GM19467 (cell line): Measurements from ENCODE around the gene YIF1A.
A peak's percentile ranks its signal among the peaks of the same experiment; 100 is the strongest.
"Not testable (repeated sequence)": the region's sequence is repeated elsewhere in the genome, so short reads cannot be mapped to it uniquely, and the experiment has no call there.

Source experiments
- ATAC-seq: cut with Tn5 transposase; IDR thresholded peaks from one replicate; pipeline ENCODE4 v1.9.1; 2021; ENCODE audit warnings: mild to moderate bottlenecking, moderate library complexity; ENCODE audit not compliant: unreplicated experiment

YIF1A gene

DNA sequence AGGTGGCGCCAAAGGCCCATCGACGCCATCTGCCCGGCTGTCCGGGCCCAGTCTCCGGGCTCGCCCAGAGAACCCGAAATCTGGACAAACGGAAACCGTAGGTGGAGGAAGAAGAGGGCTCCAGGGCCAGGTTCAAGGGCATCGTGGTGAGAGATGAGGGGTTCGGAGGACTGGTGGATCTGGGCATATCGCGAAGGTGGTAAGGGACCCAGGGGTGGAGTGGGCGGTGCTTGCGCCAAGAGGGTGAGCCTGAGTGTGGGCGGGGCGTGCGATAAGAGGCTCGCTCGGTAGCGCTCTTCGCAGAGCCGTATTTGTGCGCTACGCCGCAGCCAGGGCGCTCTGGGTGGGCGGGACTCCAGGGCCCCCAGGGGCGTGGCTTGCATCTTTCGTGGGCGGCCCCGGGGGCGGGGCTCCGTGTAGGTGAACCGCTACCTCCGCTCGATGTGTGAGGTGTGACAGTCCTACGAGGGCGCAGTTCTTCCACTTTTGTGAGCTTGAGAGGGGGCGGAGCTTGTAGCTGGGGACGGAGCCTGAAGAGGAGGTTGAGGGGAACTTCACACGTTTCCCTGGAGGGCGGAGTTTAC lies 23.1 kb upstream of the YIF1A start:
- ATAC-seq, result peak; percentile 70

DNA sequence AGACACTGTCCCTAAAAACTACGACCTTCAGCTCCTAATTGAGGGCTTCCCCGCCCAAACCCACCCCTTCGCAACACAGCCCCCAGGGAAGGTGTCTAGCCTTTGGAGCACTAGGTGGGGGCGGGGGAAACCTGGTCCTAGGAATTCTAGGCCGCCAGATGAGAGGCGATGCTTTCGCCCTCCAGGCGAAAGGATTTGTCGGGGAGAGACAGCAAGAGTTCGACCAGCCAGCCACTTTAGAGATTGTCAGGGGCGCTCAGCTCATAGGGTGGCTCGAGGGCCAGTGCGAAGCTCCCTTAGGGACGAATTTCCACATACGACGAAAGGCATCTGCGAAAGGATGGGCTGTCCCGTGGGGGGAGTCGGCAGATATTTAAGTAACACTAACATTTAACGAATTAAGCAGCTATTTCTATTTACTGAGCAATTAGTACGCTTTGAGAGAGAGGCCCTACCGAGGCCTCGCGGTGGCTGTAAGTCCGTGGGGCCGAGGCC lies 22.6 kb upstream of the YIF1A start:
- no peak for ATAC-seq

DNA sequence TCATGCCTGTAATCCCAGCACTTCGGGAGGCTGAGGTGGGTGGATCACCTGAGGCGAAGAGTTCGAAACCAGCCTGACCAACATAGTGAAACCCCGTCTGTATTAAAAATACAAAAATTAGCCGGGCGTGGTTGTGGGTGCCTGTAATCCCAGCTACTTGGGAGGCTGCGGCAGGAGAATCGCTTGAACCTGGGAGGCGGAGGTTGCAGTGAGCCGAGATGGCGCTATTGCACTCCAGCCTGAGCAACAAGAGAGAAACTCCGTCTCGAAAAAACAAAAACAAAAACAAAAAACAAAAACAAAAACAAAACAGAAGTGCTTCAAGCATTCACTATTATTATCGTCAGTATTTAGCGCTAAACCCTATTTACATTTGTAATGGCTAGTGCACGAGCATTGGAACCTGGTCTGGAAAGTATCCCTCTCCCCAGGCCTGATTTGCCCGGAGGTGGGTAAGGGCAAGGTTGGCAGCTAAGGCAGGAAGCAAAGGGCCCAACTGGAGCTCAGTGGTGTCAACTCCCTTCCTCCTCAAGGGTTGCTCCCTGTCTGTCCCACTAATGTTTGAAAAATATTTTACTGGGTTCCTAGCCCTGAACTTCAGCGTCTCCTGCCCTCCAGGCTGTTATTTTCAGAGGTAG lies 22.0 kb upstream of the YIF1A start:
- ATAC-seq, result not testable (repeated sequence)

DNA sequence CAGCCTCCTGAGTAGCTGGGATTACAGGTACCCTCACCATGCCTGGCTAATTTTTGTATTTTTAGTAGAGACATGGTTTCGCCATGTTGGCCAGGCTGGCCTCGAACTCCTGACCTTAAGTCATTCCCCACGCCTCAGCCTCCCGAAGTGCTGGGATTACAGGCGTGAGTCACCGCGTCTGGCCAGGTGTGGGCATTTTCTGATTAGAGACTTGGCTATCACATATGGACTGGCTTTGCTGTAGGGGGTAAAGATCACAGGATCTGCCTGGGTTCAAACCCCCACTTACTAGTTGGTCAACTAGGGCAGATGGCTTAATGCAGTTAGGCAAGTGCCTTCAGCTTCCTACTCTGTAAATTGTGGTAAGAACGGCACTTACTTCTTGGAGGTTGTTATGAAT lies 21.4 kb upstream of the YIF1A start:
- no peak for ATAC-seq

DNA sequence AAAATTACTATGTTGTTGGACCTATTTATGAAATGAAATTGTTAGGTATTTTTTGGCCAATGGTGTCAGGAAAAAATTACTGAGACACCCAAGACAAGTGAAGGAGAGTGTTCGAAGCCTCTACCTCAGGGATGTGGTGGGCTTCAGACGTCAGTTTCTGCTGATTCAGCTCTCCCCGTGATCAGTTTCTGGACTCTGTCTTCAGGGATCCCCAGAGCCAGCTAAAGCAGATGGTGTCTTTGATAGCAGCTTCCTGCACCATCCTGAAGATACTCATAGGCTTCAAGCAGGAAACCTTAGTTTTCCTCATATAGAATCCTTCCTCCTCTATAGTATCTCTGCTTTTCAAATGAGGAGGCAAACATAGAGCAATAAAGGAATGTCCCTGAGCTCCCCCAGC lies 20.5 kb upstream of the YIF1A start:
- no peak for ATAC-seq

DNA sequence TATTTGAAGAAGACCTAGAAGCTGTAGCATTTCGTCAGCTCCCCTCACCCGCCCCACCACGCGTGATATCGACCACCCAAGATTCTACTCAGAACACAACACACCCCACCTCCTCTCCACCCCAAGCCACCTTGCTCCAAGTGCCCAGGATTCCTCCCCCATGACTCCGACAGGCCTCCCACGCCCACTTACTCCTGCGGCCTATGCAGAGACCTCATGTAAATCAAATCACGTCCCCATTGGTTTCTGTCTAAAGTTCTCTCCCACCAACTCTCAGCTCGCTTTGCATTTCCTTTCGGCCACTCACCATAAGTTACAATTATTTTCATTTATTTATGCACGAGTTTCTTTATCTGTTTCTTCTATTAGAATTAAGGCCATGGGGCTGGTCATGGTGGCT lies 13.7 kb upstream of the YIF1A start:
- no peak for ATAC-seq

DNA sequence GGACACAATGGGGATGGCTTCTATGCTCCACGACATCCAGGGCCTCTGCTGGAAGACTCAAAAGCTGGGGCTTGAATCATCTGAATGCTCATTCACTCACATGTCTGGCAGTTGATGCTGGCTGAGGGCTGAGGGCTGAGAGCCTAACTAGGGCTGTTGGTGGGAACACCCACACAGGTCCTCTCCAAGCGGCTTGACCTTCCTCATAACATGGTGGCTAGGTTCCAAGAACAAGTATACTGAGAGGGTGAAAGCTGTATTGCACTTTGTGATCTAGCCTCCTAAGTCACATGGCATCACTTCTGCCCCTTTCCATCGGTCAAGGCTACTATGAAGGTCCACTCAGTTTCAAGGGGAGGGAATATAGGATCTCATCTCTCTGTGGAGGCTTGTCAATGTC lies 10.2 kb upstream of the YIF1A start:
- no peak for ATAC-seq

DNA sequence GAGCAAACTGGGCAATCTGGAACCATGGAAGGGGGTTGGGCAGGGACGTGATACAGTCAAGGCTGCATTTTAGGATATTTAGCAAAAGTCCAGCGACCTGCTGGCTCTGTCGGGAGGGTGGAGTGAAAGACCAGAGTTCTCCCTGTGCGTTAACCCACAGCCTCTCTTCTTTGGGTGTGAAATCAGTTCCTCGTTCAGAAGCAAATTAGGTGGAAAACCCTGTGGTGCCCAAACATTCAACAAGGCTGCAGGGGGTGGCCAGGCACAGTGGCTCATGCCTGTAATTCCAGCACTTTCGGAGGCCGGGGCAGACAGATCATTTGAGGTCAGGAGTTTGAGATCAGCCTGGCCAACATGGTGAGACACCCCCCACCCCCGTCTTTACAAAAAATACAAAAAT lies 8.7 kb upstream of the YIF1A start:
- ATAC-seq, result no peak

DNA sequence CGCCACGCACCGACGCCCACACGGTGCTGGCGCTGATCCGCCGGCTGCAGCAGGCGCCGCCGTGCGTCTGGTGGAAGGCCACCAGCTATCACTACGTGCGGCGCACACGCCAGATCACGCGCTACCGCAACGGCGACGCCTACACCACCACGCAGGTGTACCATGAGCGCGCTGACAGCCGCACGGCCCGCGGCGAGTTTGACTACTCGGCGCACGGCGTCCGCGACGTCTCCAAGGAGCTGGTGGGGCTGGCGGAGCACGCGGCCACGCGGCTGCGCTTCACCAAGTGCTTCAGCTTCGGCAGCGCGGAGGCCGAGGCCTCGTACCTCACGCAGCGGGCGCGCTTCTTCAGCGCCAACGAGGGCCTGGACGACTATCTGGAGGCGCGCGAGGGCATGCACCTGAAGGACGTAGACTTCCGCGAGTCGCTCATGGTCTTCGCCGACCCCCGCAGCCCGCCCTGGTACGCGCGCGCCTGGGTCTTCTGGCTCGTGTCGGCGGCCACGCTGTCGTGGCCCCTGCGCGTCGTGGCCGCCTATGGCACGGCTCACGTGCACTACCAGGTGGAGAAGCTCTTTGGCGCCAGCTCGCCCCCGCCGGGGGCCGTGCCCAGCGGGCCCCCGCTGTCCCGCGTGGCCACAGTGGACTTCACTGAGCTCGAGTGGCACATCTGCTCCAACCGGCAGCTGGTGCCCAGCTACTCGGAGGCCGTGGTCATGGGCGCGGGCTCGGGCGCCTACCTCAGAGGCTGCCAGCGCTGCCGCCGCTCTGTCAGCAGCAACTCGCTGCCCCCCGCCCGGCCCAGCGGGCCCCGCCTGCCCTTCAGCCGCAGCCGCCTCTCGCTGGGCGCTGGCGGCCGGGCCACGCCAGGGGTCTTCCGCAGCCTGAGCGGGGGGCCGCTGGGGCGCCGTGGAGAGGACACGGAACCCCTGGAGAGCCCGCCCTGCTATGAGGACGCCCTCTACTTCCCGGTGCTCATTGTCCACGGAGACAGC lies 6.0 kb upstream of the YIF1A start:
- ATAC-seq, result no peak

DNA sequence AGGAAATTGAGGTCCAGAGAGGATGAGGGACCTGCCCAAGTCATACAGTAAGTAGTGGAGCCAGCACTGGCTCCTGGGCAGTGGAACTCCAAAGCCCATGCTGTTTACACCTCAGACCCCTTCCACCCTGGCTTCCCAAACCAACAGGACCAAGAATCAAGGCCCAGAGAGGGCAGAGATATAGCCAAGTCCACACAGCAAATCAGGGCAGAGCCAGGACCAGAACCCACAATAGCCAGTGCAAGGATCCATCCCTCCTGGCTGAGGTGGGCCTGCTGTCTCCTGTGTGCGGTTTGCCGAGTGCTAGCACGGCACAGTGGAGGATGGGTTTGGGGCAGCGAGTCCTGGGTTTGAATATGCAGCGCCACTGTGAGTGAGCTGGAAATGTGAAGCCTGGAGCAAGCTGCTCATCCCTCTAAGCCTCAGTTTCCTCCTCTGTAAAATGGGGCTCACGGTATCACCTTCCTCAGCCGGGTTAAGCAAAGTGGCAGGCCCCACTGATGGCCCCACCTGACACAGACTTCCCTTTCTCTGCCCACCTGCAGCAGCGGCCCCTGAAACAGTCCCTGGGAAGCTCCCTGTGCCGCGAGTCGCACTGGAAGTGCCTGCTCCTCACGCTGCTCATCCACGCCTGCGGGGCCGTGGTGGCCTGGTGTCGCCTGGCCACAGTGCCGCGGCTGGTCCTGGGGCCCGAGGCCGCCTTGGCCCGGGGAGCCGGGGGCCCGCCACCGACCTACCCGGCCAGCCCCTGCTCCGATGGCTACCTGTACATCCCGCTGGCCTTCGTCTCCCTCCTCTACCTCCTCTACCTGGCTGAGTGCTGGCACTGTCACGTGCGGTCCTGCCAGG lies 5.1 kb upstream of the YIF1A start:
- no peak for ATAC-seq

DNA sequence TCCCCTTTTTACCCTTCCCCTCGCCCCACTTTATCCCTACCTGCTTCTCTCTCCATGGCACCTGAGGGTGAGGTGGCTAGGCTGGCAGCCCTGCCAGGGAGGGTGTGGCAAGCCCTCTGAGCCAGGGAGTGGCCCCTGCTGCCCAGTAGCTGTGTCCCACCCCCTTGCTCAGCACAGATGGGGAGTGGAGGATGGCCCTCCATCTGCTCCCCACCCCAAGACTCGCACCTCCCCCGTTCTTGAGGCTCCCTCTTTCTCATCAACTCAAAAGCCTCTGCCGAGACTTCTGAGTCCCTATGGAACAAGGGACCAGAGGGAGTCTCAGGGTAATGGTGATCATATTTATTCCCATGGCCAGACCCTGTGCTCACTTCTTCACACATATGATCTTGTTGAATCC lies 4.4 kb upstream of the YIF1A start:
- no peak for ATAC-seq

DNA sequence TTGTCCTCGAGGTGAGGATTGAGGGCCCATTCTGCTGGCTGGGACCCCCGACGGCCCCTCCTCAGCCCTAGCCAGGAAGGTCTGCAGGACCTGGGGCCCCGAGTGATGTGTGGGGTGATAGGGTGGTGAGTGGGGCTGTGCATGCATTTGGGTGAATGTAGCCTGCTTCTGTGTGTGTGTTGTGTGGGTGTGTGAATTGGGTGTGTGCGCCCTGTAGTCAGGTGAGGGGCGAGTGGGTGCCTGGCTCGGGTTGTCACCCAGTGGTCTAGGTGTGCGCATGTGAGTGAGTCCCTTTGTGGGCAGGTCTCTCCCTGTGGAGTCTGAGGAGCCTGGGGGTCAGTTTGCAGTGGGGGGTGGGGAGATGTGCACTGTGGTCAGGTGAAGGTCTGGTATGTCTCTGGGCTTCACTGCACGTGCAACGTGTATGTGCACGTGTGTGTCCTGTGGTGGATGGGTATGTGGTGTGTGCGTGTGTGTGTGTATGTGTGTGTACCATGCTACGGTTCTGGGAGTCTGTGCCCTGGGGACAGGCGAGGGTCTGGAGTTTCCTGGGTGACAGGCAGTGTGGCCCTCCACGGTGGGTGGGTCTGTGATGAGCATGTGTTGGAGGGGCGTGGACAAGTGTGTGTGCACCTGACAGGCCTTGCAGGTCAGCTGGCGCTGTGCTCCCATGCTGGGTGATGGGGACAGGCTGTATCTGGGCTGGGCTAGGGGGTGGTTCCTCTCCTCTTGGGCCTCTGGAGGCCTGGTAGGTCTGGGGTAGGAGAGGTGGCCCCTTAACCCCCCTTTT lies 3.8 kb upstream of the YIF1A start:
- no peak for ATAC-seq

DNA sequence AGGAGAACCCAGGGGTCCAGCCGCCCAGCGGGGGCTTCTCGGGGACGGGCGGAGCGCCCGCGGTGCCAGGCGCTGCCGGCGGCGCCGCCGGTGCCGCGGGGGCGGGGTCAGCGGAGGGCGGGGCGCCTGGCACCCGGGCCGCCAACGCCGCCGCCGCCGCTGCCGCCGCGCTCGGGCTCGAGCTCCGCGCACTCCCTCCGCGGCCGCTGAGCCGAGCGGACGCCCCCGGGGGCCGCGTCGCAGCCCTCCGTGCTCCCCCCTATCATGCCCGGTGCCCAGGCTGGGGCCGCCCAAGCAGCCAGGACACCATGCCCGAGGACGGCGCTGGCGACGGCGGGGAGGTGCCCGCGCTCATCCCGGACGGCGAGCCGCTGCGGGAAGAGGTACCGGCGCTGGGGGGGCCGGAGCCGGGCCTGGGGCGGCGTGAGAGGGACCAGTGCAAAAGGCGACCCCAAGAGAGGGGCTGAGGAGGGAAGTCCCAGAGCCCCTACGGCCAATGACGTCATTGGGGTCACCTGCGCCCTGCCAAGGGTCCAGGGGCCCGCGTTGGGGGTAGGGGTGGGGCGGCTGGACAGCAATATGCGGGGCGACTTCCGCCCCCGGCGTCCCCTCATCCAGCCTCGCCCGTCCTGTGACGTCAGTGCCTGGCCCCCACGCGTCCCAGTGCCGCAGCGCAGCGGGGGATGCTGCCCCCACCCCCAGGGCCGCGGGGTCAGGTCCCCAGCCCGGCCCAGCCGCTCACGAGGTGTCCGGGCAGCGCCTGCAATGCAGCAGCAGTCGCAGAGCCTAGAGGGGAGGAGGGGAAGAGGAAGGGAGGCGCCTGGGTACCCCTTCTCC lies 3.0 kb upstream of the YIF1A start, which contains the start of gene TMEM151A:
TMEM151A (plus strand) TSS at position 189 of the 837 bp plus-strand sequence; CDS start at position 309, 120 bp downstream.
- ATAC-seq, result no peak

DNA sequence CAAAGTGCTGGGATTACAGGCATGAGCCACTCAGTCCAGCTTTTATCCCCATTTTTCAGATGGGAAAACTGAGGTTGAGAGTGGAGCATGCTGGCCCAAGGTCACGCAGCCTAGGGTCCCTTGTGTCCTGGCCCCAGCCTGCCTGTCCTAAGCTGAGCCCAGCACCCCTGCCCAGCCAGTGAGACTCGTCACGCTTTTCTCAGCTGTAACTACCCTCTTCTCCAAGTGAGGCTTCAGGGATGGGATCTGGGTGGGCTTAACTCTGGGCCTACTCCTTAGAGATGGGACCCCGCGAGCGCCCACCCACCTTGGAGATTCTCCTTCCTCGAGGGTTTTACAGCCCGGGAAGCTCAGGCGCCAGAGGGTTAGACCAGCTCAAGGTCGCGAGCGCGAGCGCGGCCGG lies 2.4 kb upstream of the YIF1A start:
- no peak for ATAC-seq

DNA sequence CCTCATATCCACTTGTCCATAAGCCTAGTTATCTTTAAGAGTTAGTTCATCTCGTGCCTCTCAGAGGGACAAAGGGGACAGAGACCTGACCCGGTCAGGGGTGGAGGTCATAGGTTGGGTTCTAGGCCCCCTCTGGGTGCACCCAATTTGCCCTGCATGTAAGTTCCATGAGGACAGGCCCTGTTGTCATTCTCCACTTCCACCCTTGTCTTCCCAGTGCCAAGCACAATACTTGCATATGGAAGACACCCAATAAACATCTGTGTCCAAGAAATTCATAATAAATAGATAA lies 1.3 kb upstream of the YIF1A start:
- ATAC-seq, result no peak

DNA sequence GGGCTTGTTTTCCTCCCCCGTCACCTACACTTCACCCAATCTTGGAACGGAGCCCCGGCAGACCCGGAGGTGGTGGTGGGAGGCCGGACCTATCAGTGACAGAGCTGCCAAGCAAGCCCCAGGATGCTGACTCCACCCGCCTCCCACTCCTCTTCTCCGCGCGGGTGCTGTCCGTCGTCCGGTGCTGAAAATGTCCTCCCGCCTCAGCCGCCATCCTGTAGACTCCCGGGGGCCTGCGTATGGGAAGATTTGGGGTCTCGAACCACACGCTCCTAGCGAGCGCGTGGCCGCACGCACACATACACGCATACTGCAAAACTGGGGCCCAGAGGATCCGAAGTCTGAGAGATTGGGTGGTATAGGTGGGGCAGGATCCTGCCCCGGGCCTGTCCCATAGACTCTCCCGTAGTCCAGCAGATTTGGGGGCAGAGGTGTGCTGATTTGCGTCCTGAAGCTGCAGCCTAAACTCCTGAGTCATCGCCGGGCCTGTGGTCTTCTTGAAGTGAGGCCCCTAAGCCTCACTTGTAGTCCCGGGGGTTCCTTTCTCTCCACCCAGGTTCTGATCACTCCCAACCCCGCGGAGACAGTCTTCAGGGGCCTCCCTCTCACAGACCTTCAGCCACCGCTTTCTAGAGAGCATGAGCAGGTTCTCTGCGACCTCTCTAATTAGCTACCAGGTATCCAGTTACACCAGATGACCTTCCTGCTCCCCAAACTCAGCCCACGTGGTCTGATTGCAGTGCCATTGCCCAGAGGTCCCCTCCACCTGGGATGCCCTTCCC lies 796 bp upstream of the YIF1A start:
- ATAC-seq, result peak; percentile 30

DNA sequence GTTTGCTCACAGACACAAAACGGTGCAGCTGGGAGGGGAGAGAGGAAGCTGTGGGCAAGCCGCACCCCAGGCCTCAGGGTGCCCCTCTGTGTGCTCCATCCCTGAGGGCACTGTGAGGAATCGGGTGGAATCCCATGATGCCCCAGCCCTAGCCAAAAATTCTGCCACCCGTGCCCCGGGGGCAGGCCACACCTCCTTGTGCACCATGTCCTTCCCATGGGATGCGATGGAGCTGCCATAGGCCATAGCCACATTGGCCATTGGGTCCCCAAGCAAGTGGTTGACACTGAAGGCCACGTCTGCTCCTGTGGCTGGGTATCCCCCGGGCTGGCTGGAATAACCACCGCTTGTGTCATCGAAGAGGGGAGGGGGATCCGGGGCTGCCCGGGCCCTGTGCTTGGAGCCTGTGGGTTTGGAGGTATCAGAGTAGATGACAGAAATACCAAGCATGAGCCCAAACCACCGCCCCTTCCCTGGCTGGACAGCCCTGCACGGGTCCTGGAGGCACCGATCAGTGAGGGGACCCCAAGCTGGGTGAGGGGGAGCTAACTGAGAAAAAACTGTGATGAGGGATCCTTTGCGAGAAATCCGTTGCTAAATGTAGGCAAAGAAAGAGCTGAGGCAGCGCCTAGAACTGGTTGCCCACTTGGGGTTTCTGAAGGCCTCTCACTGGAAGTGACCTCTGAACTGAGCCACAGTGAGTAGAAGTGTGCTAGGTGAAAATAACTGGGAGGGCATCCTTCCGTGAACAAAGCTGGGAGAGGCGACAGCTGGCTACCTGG lies 863 bp downstream of the YIF1A start:
- ATAC-seq, result no peak
